Endothelial cell of umbilical vein (primary cell): ENCODE data around the gene LHPP. TPM values are rescaled to one million over a fixed set of nuclear protein-coding genes. Genes with fewer than 3 reads are reported as not detected.
"Not testable (repeated sequence)": the region's sequence is repeated elsewhere in the genome, so short reads cannot be mapped to it uniquely, and the experiment has no call there.

Experiments used
- BruUV-seq: library from RNA; stranded (reverse); fragments of 400-500 nt; replicated peaks from 2 replicates; lab custom pipeline; 2021; lab: Mats Ljungman, UMichigan
- CTCF ChIA-PET: fragments of 300-600, 350-600 bp; sonication (Branson Sonifier 250); formaldehyde crosslinking; loops from one replicate; lab custom pipeline; 2021; ENCODE audit warnings: antibody characterized with exemption, inconsistent platforms; lab: Charles Lee
- POLR2A ChIA-PET: fragments of 300-600, 350-600 bp; sonication (Branson Sonifier 250); formaldehyde crosslinking; loops from one replicate; lab custom pipeline; 2021; ENCODE audit warnings: antibody characterized with exemption, inconsistent platforms; lab: Charles Lee
- DNase-seq: peaks from one replicate; pipeline ENCODE4 v3.0.0-alpha.2; 2011; ENCODE audit warnings: low read depth, low spot score
- FAIRE-seq: peaks from 2 replicates; lab custom pipeline; 2011; peaks lifted over from hg19 to GRCh38; lab: Jason Lieb, UNC
- H2AFZ ChIP-seq: 2 replicates; pipeline ENCODE4 v1.6.0; 2012; ENCODE audit warnings: low read depth, low read length, control low read depth, inconsistent platforms
- H3K27ac ChIP-seq: 2 replicates; pipeline ENCODE4 v1.5.1; 2011; ENCODE audit warnings: low read depth, mild to moderate bottlenecking, control low read depth, low read length, moderate library complexity; ENCODE audit not compliant: insufficient read depth
- H3K27me3 ChIP-seq, 2 experiments: 2 replicates each; pipeline versions ENCODE4 v1.6.0 to v1.6.1; 2011; ENCODE audit warnings: low read length in 2 of 2, mixed read lengths in 1 of 2; ENCODE audit not compliant: control insufficient read depth in 2 of 2, insufficient read depth in 2 of 2
- H3K36me3 ChIP-seq, 2 experiments: 2 replicates in 1 of 2; 3 replicates in 1 of 2; pipeline ENCODE4 v1.5.1; 2011; ENCODE audit warnings: low read length in 2 of 2, mild to moderate bottlenecking in 1 of 2, moderate library complexity in 1 of 2; ENCODE audit not compliant: control insufficient read depth in 2 of 2, insufficient read depth in 2 of 2; ENCODE audit errors: extremely low read depth in 1 of 2
- H3K4me1 ChIP-seq: 3 replicates; pipeline ENCODE4 v1.5.1; 2011; ENCODE audit warnings: mild to moderate bottlenecking, low read length; ENCODE audit not compliant: control insufficient read depth, insufficient read depth; ENCODE audit errors: extremely low read depth
- H3K4me2 ChIP-seq: 2 replicates; pipeline ENCODE4 v1.6.1; 2011; ENCODE audit warnings: low read length, control low read depth, mixed read lengths; ENCODE audit not compliant: insufficient read depth
- H3K4me3 ChIP-seq, 3 experiments: fragments of 200-600 bp in 1 of 3; sonication (generic), shearing (Covaris generic) in 1 of 3; replicated peaks in 1 of 3; 2 replicates each; pipeline ENCODE4 v1.5.1; 2011 to 2016; ENCODE audit warnings: control low read depth in 3 of 3, low read length in 3 of 3, mild to moderate bottlenecking in 2 of 3, inconsistent platforms in 1 of 3, low read depth in 1 of 3, moderate library complexity in 1 of 3; ENCODE audit not compliant: insufficient read depth in 1 of 3
- H3K79me2 ChIP-seq: 2 replicates; pipeline ENCODE4 v1.6.0; 2012; ENCODE audit warnings: low read length, inconsistent platforms; ENCODE audit not compliant: control insufficient read depth, insufficient read depth
- H3K9ac ChIP-seq: replicated peaks from 2 replicates; pipeline ENCODE3; 2011; ENCODE audit warnings: low read length, control low read depth; ENCODE audit not compliant: insufficient read depth; ENCODE audit errors: extremely low read depth
- H3K9me1 ChIP-seq: replicated peaks from 3 replicates; pipeline ENCODE4 v1.6.0; 2011; ENCODE audit warnings: mild to moderate bottlenecking, low read length; ENCODE audit not compliant: control insufficient read depth, insufficient read depth; ENCODE audit errors: extremely low read depth
- H3K9me3 ChIP-seq: replicated peaks from 2 replicates; pipeline ENCODE4 v1.5.1; 2012; ENCODE audit warnings: low read length, inconsistent platforms; ENCODE audit not compliant: control insufficient read depth, insufficient read depth
- H4K20me1 ChIP-seq: replicated peaks from 2 replicates; pipeline ENCODE3; 2011; ENCODE audit warnings: mild to moderate bottlenecking, low read length; ENCODE audit not compliant: control insufficient read depth, insufficient read depth; ENCODE audit errors: extremely low read depth
- FOS ChIP-seq: IDR thresholded peaks from 2 replicates; pipeline ENCODE4 v1.6.1; 2011; ENCODE audit warnings: mild to moderate bottlenecking, low read length, moderate library complexity, borderline replicate concordance; ENCODE audit not compliant: insufficient read depth
- MAX ChIP-seq: IDR thresholded peaks from 2 replicates; pipeline ENCODE4 v1.6.1; 2011; ENCODE audit not compliant: insufficient read depth, insufficient read length
- POLR2AphosphoS5 ChIP-seq: IDR thresholded peaks from 2 replicates; pipeline ENCODE4 v1.6.1; 2012; ENCODE audit warnings: low read depth, mild to moderate bottlenecking, control low read depth, low read length, moderate library complexity; ENCODE audit not compliant: insufficient read depth
- dilution Hi-C: fragments of 300-500 bp; cut with MboI; formaldehyde crosslinking; loops from one replicate; pipeline ENCODE4 v1.15.0; 2019; ENCODE audit warnings: low sequenced_read_pairs; ENCODE audit not compliant: extremely low pct_ligation_motif_present
- intact Hi-C: fragments of 100-400 bp; cut with micrococcal nuclease; formaldehyde crosslinking; loops from one replicate; pipeline ENCODE4 v1.10.0; 2022
- polyA plus RNA-seq, 4 experiments: library from polyadenylated mRNA; depleted of rRNA in 3 of 4; stranded (reverse) in 3 of 4; unstranded in 1 of 4; fragments of >200 nt; gene quantifications; 2 replicates each; pipeline versions ENCODE4 v1.2.1 to v1.2.3, GENCODE V29; 2011 to 2012; ENCODE audit warnings: missing spikeins in 1 of 4
- total RNA-seq: library from RNA; stranded (reverse); gene quantifications from 2 replicates; pipeline ENCODE4 v1.2.3, GENCODE V29; 2021

Gene LHPP
- total and polyA plus RNA-seq, 2 donors (not counting 3 experiments of a cell fraction or from before 2014, with no cell fraction given): 5.8 to 11.2 TPM

GRCh38 chr10:124436191-124436638, 25.4 kb upstream of the LHPP start:
- intact Hi-C loops: no loop called here
- no peak overlapping the region for H2AFZ ChIP-seq
- no peaks in the 10 kb centered on the region for H3K79me2 ChIP-seq
- H3K4me2 ChIP-seq: no peak overlapping the region
- ChIA-PET CTCF (no interaction called here), POLR2A (no interaction called here)
- TF ChIP-seq FOS: no peak
- TF ChIP-seq POLR2AphosphoS5: no peak
- TF ChIP-seq MAX: no peak
- DNase-seq: no peak
- no peaks in the 10 kb centered on the region for H3K4me1 ChIP-seq
- BruUV-seq: no TSS peak
- H3K9me3 ChIP-seq: no peaks in the 10 kb centered on the region
- no peaks in the 10 kb centered on the region for H4K20me1 ChIP-seq
- no peaks in the 10 kb centered on the region for H3K36me3 ChIP-seq
- H3K9ac ChIP-seq: no peak overlapping the region
- dilution Hi-C loops: no loop called here
- FAIRE-seq: no peak
- no peak overlapping the region for H3K4me3 ChIP-seq
- no peaks in the 10 kb centered on the region for H3K9me1 ChIP-seq
- no peak overlapping the region for H3K27ac ChIP-seq
- H3K27me3 ChIP-seq: peaks cover 0 to 2% of the 10 kb centered on the region in 2 experiments

GRCh38 chr10:124441694-124442093, 19.9 kb upstream of the LHPP start:
- BruUV-seq, dilution Hi-C loops, DNase-seq, H4K20me1 ChIP-seq, H3K36me3 ChIP-seq, POLR2A ChIA-PET, H3K9me1 ChIP-seq, H3K4me1 ChIP-seq, intact Hi-C loops, H3K27ac ChIP-seq, H2AFZ ChIP-seq, FAIRE-seq, H3K9me3 ChIP-seq, H3K9ac ChIP-seq, H3K79me2 ChIP-seq, H3K4me2 ChIP-seq, H3K4me3 ChIP-seq: not testable (repeated sequence)
- peaks cover 19 to 26% of the 10 kb centered on the region in 2 experiments for H3K27me3 ChIP-seq
- CTCF ChIA-PET: interaction anchor here (0.7 kb wide), 1 partner anchor 13 kb away, joined by 3 read pairs; no protein-coding TSS in a partner anchor
